ENCODE results near the gene RAP1GAP2.

RAP1GAP2 gene

GRCh38 chr17:2854143-2855055 lies 58.2 kb downstream of the RAP1GAP2 start:
- no peak for DNase-seq

- no peak for DNase-seq
Measured at GRCh38 chr17:2855063-2855600, 58.9 kb downstream of the RAP1GAP2 start.

- no peak for DNase-seq
Measured at GRCh38 chr17:2856727-2857126, 60.5 kb downstream of the RAP1GAP2 start.

GRCh38 chr17:2860045-2860444 lies 63.8 kb downstream of the RAP1GAP2 start:
- no peak for DNase-seq

- no peak for DNase-seq
Measured at GRCh38 chr17:2860883-2861282, 64.6 kb downstream of the RAP1GAP2 start.

GRCh38 chr17:2862197-2862596 lies 66.0 kb downstream of the RAP1GAP2 start:
- DNase-seq = no peak

GRCh38 chr17:2863204-2863603 lies 67.0 kb downstream of the RAP1GAP2 start:
- DNase-seq = no peak

GRCh38 chr17:2865228-2865627 lies 69.0 kb downstream of the RAP1GAP2 start:
- DNase-seq = no peak

GRCh38 chr17:2867441-2868424 lies 71.5 kb downstream of the RAP1GAP2 start:
- no peak for DNase-seq

- no peak for DNase-seq
Measured at GRCh38 chr17:2869604-2870003, 73.4 kb downstream of the RAP1GAP2 start.

GRCh38 chr17:2871205-2871604 lies 75.0 kb downstream of the RAP1GAP2 start:
- no peak for DNase-seq

- DNase-seq = no peak
Measured at GRCh38 chr17:2871720-2872119, 75.5 kb downstream of the RAP1GAP2 start.

GRCh38 chr17:2872282-2872681 lies 76.0 kb downstream of the RAP1GAP2 start:
- DNase-seq = no peak

- no peak for DNase-seq
Measured at GRCh38 chr17:2874189-2874686, 78.0 kb downstream of the RAP1GAP2 start.

GRCh38 chr17:2875608-2876007 lies 79.4 kb downstream of the RAP1GAP2 start:
- DNase-seq = no peak

GRCh38 chr17:2876467-2876866 lies 80.2 kb downstream of the RAP1GAP2 start:
- no peak for DNase-seq

GRCh38 chr17:2878751-2879254 lies 82.6 kb downstream of the RAP1GAP2 start:
- no peak for DNase-seq

GRCh38 chr17:2880050-2880449 lies 83.8 kb downstream of the RAP1GAP2 start:
- no peak for DNase-seq

- DNase-seq = no peak
Measured at GRCh38 chr17:2881295-2881694, 85.1 kb downstream of the RAP1GAP2 start.

- DNase-seq = no peak
Measured at GRCh38 chr17:2883544-2884213, 87.4 kb downstream of the RAP1GAP2 start.

GRCh38 chr17:2885733-2886132 lies 89.5 kb downstream of the RAP1GAP2 start:
- no peak for DNase-seq

GRCh38 chr17:2888326-2888725 lies 92.1 kb downstream of the RAP1GAP2 start:
- DNase-seq = no peak

All from GDM1 (cell line).